Kidney (tissue), 14 donors: ENCODE results near the gene SMPDL3A. TPM values are rescaled to one million over a fixed set of nuclear protein-coding genes. Genes with fewer than 3 reads are reported as not detected.

Experiments used
- DNase-seq, 5 donors: peaks; one replicate each; pipeline ENCODE4 v3.0.0-alpha.2; 2013 to 2020
- FAIRE-seq: peaks from 2 replicates; lab custom pipeline; 2012; peaks lifted over from hg19 to GRCh38; lab: Jason Lieb, UNC
- H3K27ac ChIP-seq, 2 donors: one replicate each; pipeline ENCODE4 v1.7.0; 2013; ENCODE audit warnings: low read depth in 2 of 2, low read length in 2 of 2, inconsistent platforms in 1 of 2
- H3K27me3 ChIP-seq: one replicate; pipeline ENCODE4 v1.7.1; 2013; ENCODE audit warnings: low read length, inconsistent platforms; ENCODE audit not compliant: control insufficient read depth, insufficient read depth
- H3K36me3 ChIP-seq, 3 donors: one replicate each; pipeline versions ENCODE4 v1.7.0 to v1.7.1; 2013; ENCODE audit warnings: low read length in 3 of 3, control low read depth in 1 of 3, inconsistent platforms in 1 of 3; ENCODE audit not compliant: insufficient read depth in 3 of 3, control insufficient read depth in 2 of 3
- H3K4me1 ChIP-seq, 3 donors: one replicate each; pipeline versions ENCODE4 v1.7.0 to v1.7.1; 2013; ENCODE audit warnings: low read length in 3 of 3, inconsistent platforms in 1 of 3, low read depth in 1 of 3; ENCODE audit not compliant: control insufficient read depth in 2 of 3, insufficient read depth in 2 of 3
- H3K4me3 ChIP-seq, 3 donors: one replicate each; pipeline versions ENCODE4 v1.7.0 to v1.8.1; 2013; ENCODE audit warnings: low read length in 3 of 3, control low read depth in 1 of 3, inconsistent platforms in 1 of 3
- H3K9ac ChIP-seq, 3 donors: one replicate each; pipeline versions ENCODE4 v1.7.0 to v1.7.1; 2013; ENCODE audit warnings: low read length in 3 of 3, control low read depth in 1 of 3, inconsistent platforms in 1 of 3
- H3K9me3 ChIP-seq, 3 donors: one replicate each; pipeline versions ENCODE4 v1.7.0 to v1.7.1; 2013; ENCODE audit warnings: low read length in 3 of 3, control low read depth in 1 of 3, inconsistent platforms in 1 of 3; ENCODE audit not compliant: control insufficient read depth in 2 of 3, insufficient read depth in 1 of 3
- intact Hi-C: fragments of 100-400 bp; cut with DNase I; formaldehyde crosslinking; loops from one replicate; pipeline ENCODE4 v1.11.1; 2022
- polyA plus RNA-seq: library from polyadenylated mRNA; stranded (reverse); fragments of 350-450 nt; fragmentation: Illumina TruSeq; extraction: RNeasy Lipid Tissue Mini Kit (QIAGEN cat#74804); gene quantifications from one replicate; pipeline ENCODE4 v1.2.3, GENCODE V29; 2014; ENCODE audit warnings: low read depth, low replicate concordance; ENCODE audit not compliant: insufficient read depth
- total RNA-seq: library from RNA; stranded (reverse); fragmentation: NEBNext Ultra II Directional; extraction: Animal tissue kit (Norgen Biotek cat#: 25700); gene quantifications from one replicate; pipeline ENCODE4 v1.2.1, GENCODE V29; 2021
- TF ChIP-seq, protein P1 (sequence below): IDR thresholded peaks from 3 replicates; pipeline ENCODE4 v1.5.1; 2012; ENCODE audit warnings: mild to moderate bottlenecking, moderate library complexity, borderline replicate concordance; ENCODE audit not compliant: insufficient read depth; ENCODE audit errors: extremely low read depth
- donor health status: control.
- donor health status: control.
- donor health status: control.
- donor health status: control.
- donor health status: control.
- donor health status: DM: yes; HTN: yes; CAD: no.
- donor health status: Normal renal cell carcinoma (clear cell type).

The SMPDL3A gene
- total and polyA plus RNA-seq, 2 donors from 2014 or later, result 10.7 to 14.1 TPM

GRCh38 chr6:122754191-122754731 lies 34.8 kb upstream of the SMPDL3A start:
- intact Hi-C loops, result no loop called here
- Histone ChIP-seq H3K9ac (no peak overlapping the region), H3K4me3 (no peak overlapping the region), H3K27me3 (no peaks in the 10 kb centered on the region), H3K9me3 (no peaks in the 10 kb centered on the region), H3K4me1 (no peaks in the 10 kb centered on the region), H3K36me3 (no peaks in the 10 kb centered on the region), H3K27ac (no peak overlapping the region)
- TF ChIP-seq, protein P1, sequence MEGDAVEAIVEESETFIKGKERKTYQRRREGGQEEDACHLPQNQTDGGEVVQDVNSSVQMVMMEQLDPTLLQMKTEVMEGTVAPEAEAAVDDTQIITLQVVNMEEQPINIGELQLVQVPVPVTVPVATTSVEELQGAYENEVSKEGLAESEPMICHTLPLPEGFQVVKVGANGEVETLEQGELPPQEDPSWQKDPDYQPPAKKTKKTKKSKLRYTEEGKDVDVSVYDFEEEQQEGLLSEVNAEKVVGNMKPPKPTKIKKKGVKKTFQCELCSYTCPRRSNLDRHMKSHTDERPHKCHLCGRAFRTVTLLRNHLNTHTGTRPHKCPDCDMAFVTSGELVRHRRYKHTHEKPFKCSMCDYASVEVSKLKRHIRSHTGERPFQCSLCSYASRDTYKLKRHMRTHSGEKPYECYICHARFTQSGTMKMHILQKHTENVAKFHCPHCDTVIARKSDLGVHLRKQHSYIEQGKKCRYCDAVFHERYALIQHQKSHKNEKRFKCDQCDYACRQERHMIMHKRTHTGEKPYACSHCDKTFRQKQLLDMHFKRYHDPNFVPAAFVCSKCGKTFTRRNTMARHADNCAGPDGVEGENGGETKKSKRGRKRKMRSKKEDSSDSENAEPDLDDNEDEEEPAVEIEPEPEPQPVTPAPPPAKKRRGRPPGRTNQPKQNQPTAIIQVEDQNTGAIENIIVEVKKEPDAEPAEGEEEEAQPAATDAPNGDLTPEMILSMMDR, result no peak
- FAIRE-seq (no peak), DNase-seq (no peak)

GRCh38 chr6:122755901-122756300 lies 33.2 kb upstream of the SMPDL3A start:
- no peaks in the 10 kb centered on the region for H3K36me3 ChIP-seq
- H3K9ac ChIP-seq, result no peak overlapping the region
- H3K4me3 ChIP-seq, result no peak overlapping the region
- H3K27ac ChIP-seq, result no peak overlapping the region
- H3K4me1 ChIP-seq, result no peaks in the 10 kb centered on the region
- H3K9me3 ChIP-seq, result no peaks in the 10 kb centered on the region
- intact Hi-C loops, result no loop called here
- no peak for FAIRE-seq
- DNase-seq, result no peak
- no peaks in the 10 kb centered on the region for H3K27me3 ChIP-seq
- TF ChIP-seq, protein P1, result no peak

DNA sequence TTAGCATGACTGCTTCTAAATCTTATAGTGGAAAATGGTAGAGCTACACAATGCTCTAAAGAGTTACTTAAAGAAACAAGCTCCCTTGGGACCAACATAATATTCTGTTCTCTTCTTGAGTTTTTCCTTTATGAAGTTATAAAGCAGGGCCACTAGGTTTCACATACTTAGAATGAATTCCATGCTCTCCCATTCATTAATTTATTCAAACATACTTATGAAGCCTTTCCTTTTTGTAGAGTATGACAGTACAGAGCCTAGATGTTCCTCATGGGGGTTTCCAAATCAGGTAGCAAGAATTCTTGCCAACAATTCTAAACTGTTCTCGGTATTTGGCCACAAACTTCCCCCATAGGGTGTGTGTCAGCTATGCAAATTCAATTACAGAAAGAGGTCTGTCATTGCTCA lies 30.1 kb upstream of the SMPDL3A start:
- intact Hi-C loops, result no loop called here
- Histone ChIP-seq H3K4me3 (no peak overlapping the region), H3K9me3 (no peaks in the 10 kb centered on the region), H3K4me1 (no peaks in the 10 kb centered on the region), H3K27ac (no peak overlapping the region), H3K27me3 (no peaks in the 10 kb centered on the region), H3K9ac (no peak overlapping the region), H3K36me3 (no peaks in the 10 kb centered on the region)
- TF ChIP-seq, protein P1, result no peak
- DNase-seq, result no peak
- no peak for FAIRE-seq

- Histone ChIP-seq H3K4me1 (no peaks in the 10 kb centered on the region), H3K27ac (no peak overlapping the region), H3K4me3 (no peak overlapping the region), H3K36me3 (no peaks in the 10 kb centered on the region), H3K27me3 (no peaks in the 10 kb centered on the region), H3K9ac (no peak overlapping the region), H3K9me3 (no peaks in the 10 kb centered on the region)
- intact Hi-C loops, result no loop called here
- no peak for DNase-seq
- TF ChIP-seq, protein P1, result no peak
- peak; percentile 3 for FAIRE-seq
Observed at GRCh38 chr6:122760330-122760729, 28.7 kb upstream of the SMPDL3A start.
